HG02973 (cell line): ENCODE data around the gene EZH2.

Experiments used
- ATAC-seq: cut with Tn5 transposase; IDR thresholded peaks from one replicate; pipeline ENCODE4 v1.9.1; 2021; ENCODE audit warnings: moderate library complexity; ENCODE audit not compliant: unreplicated experiment

Gene EZH2

DNA sequence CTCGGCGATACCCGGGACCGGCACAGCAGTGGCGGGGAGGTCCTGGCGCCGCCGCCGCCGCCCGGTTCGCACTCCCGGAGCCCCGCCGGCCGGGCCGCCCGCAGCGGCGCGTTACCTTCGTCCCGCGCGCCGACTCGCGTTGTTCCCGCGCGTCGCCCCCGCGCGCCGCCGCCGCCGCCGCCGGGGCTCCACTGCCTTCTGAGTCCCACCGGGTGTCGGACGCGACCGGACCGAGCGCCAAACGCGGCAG lies at the start of gene EZH2:
Gene EZH2 (minus strand): TSS at position 243 of the 250 bp plus-strand sequence. CDS start 36,993 bp downstream, outside the sequence.
- ATAC-seq: no peak

DNA sequence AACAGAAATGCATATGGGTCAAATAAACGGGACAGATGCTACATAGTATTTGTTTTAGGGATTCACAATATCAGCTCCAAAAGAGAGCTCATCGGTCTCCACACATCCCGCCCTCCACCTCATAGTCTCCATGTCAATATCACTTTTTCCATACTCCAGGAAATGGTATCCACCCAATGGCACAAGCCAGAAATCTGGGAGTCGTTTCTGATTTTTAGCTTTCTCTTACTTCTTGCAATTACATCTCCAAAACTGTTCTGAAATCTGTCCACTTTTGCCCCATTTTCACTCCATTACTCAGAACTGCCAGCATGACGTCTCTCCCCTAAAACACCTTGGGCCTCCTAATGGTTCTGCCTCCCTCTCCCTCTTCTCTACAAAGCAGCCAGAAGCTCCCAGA lies 47.4 kb upstream of the EZH2 start:
- no peak for ATAC-seq

DNA sequence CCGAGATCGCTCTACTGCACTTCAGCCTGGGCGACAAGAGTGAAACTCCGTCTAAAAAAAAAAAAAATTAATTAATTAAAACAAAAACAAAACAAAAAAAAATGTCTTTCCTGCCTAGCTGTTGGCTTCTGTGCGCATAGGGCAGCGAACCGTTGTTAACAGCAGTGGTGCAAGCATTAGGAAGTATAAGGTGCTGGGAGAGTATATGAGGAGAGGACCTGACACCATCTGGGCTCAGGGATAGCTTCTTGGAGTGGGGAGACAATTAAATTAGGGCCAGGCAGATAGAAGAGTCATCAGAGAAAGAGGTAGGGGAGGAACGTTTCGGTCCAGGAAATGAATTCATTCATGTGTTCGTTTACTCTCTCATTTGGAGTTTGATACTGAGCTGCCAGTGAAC lies 46.2 kb upstream of the EZH2 start:
- ATAC-seq: no peak

DNA sequence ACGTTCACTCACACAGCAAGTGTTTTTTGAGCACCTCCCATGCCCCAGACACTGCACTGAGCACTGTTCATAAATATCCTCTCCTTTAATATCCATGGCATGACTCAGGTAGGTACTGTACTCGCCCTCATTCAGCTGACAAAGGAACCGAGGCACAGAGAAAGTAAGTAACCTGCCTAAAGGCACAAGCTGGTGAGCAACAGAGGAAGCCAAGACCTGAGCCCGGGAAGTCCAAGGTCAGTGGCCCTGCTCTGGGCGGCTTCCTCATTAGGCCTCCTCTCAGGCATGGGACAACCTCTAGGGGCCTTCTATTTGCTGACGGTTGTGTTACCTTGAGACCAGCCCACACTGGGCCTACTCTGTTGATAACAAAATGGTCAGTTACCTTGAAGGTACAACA lies 45.1 kb upstream of the EZH2 start:
- ATAC-seq: no peak

DNA sequence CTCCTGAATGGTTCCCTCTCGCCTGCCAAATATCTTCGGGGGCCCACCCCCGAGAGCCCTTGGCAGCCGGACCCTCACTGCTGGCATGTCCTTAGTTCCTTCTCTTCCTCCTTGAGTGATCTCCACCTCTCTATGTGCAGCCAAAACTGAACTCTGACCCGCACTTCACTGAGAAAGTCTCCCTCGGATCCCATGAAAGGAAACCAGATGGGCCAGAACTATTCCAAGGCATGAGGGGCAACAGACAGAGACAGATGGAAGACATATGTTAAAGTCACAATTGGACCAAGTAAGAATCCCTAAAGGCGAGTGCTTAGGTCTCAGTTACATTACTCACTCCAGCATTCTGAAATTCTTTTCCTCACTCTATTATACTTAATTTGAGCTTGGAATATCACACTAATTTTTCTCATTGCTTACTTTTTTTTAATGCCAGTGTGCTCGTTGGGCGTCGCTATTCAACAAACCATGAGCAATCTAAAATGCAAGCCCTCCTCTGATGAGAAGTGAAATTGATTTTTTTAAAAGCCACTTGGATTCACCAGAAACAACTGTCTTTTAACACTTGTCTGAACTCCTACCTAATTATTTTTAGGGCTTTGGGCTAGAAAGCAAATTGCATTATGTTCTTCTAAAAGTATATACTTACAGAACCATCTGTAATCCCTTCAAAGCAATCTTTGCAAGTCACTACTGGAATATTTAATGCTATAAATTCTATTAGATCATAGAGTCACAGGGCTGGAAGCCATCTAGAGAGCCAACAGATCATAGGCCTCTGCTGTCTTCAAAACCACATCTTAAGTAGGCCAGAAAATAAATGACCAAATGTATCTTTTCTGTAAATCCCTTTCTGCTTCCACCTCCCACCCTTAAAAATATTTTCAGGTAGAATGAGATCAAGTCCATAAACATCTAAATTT lies 43.3 kb upstream of the EZH2 start:
- ATAC-seq: no peak

DNA sequence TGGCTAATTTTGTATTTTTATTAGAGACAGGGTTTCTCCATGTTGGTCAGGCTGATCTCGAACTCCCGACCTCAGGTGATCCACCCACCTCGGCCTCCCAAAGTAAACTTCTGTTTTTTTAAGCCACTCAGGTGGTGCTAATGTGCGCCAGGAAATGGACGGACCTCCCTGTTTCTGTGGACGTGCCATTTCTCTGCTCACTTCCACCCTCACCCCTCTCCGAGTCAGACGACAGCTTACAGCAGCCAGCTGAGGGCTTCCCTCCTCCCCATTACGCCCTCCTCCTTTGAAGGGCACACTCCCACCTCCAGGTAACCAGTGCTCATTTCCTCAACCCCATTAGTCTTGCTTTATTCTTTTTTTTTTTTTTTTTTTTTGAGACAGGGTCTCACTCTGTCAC lies 41.7 kb upstream of the EZH2 start:
- no peak for ATAC-seq

DNA sequence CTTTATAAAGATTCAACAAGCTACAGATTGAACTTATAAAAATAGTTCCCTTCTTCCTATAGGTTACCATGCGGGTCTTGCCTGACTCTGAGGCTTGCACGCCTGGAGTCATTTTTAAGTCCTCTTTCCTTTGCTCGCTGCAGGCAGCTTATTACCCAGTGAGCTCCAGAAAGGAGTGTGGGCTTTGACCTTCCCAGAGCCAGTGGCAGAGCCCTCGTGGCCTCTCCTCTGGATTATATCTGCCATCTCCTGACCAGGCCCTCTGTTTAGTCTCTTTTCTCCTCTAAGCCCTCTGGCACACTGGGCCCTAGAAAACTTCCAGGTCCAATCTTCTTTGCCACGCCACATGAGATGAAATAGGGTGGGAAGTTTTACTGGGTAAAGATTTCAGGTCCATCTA lies 39.9 kb upstream of the EZH2 start:
- ATAC-seq: no peak

DNA sequence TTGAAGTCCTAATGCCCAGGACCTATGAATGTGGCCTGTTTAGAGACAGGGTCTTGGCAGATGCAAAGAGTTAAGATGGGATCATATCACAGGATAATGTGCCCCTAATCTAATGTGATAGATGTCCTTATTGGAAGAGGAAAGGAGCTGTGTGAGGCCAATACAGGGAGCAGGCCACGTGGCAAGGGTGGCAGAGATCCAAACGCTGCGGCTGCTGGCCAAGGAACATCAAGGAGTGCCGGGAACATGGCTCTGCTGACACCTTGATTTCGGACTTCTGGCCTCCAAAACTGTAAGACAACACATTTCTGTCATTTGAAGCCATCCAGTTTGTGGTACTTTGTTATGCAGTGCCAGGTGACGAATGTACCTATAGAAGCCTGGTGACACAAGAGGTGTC lies 37.7 kb upstream of the EZH2 start:
- no peak for ATAC-seq

DNA sequence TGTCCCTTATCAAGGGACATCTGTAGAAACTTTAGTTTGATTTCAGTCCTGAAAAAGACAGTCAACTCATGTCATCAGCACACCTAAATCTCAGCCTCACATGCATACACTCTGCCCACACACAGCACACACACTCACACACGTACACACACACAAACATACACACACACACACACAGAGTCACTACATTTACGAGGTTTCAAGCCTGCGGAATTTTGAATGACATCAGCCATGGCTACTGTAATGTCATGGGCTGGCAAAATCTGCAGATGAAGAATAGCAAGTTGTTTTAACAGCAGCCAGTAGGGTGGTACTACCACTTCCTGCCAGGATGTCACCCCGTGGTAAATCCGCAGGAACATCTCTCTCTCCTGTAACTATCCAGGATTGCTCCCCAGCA lies 37.1 kb upstream of the EZH2 start:
- ATAC-seq: no peak

DNA sequence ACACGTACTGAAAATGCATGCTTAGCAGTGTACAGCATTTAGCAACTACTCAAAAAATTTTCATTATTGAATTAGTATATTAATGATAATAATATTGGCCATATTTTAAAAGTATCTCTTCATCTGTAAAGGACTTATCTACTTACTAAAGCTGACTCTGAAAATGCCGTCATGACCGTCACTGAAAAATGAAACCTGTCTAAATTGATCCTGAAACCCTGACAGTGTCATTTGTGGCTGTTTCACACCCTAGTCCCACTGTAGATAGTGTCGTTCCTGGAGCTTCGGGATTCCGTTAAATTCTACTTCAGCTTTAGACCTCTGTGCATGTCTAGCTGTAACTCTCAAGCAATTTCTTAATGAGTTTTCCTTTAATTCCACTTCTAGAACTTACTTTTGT lies 35.8 kb upstream of the EZH2 start:
- peak; percentile 53 for ATAC-seq

DNA sequence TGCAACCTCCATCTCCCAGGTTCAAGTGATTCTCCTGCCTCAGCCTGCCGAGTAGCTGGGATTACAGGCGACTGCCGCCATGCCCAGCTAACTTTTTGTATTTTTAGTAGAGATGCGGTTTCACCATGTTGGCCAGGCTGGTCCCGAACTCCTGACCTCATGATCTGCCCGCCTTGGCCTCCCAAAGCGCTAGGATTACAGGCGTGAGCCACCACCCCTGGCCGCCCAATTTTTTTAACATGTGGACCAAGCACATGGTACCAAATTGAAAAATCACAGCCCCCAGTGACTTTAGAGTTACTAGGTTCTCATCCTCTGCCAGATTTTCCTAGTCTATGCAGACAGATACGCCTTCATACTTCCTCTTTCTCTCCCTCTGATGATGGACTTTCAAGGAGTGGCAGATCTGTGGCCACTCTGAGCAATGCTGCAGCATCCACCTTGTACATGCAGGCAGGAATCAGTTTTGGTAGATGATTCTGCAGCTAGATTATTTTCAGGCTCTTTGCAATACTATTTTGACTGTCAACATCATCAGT lies 34.0 kb upstream of the EZH2 start:
- no peak for ATAC-seq

DNA sequence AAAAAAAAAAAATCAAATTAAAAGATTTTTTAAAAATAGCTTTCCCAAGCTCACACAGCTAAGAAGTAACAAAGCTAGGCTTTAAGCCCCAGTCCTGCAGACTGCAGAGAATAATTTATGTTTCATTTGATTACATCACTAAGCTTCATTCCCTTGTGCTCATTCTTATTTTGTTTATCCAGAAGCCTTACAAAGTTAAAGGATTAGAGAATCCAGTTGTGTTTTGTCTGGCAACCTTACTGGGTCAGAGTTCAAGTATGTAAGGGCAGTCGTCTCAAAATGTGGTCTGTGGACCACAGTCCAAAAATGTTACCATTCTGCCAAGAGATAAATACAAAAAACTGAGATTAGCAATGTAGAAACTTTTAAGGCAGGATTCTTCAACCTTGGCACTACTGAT lies 32.1 kb upstream of the EZH2 start:
- ATAC-seq: no peak

DNA sequence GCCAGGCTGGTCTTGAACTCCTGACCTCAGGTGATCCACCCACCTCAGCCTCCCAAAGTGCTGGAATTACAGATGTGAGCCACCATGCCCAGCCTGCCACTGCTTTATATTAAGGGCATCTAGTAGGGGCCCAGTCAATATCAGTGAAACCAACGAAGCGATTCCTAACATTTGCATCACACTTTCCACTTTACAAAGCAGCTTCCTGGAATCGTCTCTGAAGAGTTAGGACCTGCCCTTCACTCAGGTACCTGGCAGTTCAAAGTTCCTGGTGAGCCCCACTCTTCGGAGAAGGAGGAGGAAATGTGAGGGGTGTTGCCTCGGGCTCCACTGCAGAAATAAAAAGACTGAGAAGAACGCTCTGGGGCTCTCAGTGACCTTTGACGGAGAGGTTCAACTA lies 31.1 kb upstream of the EZH2 start:
- ATAC-seq: no peak

DNA sequence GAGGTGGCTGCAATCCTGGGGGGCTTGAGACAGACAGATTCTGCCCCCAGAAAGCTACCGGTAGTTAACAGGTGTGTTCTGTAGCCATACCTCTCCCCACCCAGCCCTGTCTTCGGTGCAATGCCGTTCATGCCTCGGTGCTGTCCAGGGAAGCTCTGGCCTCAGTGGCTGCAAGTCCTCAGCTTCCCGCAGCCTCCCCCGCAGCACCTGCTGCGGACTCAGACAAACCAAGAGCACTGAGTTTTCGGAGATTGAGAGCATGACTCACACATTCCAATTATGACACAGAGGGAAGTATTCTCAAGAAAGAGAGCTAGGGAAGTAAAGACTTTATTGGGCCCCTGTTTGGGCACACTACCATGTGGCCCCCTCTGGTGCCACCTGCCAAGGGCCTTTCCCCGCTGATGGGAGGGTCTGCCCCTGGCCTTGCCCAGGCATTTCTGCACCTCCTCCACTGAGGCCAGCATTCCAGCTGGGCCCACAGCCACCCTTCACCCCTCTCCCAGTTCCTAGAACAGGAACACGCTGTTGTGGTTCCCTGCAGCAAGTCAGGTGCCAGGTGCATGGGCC lies 30.2 kb upstream of the EZH2 start:
- ATAC-seq: peak; percentile 61

DNA sequence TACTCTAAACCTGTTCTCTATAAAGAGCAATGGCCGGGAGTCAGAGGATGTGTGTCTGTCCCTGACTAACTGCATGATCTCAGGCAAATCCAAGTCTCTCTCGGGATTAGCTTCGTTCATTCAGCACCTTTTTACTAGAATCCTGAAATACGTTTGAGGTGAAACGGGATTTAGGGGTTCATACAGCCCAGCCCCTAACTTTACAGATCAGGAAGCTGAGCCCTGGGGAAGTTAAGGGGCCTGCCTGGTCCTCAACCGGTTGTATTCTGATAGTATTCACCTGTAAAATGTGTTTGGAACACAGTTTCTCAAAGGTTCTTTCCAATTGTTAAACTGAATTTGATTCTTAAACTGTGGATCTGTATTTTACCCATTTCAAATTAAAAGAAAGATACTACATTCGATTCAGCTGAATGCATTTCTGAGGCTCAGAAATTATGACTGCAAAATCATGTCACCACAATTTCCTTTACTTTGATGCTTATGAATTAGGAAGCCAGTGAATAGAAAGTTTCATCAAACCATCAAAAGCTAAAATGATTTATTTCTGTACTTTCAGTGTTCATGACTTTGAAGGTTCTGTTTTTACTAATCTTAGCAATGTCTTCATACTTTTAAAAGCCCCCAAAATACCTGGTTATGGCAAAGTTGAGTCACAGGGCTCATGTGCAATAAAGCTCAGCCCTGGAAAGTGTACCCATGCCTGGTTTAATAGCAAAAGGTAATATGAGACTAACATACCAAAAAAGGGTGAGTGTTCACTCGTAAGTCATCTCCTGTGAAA lies 28.9 kb upstream of the EZH2 start:
- peak; percentile 51 for ATAC-seq

DNA sequence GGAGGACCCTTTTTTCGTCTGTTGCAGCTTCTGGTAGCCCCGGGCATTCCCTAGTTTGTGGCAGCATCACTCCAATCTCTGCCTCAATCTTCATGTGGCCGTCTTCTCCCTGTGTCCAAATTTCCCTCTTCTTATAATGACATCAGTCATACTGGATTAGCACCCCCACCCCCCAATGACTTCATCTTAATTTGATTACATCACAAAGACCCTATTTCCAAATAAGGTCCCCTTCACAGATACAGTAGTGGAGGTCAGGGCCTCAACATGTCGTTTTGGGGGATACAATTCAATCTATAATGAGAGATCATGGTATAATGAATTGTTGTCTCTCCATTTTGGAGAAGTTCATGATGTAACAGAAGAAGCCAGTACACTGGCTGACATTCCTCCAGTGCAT lies 28.1 kb upstream of the EZH2 start:
- no peak for ATAC-seq

DNA sequence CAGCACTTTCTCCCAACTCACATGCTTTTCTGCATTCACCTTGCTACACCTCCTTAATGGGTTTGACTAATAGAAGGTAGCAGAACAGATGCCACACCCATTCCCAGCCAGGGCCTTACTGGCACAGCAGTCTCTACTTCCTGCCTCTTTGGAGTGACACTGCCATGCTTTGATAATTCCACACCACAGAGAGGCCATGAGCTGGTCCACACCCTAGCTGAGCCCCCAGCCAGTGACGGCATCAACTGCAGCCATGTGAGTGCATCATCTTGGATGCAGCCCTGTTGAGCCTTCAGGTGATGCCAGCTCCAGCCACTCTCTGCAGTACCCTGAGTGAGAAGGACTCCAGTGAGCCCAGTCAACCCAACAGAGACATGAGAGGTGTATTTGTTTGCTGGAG lies 27.5 kb upstream of the EZH2 start:
- no peak for ATAC-seq

DNA sequence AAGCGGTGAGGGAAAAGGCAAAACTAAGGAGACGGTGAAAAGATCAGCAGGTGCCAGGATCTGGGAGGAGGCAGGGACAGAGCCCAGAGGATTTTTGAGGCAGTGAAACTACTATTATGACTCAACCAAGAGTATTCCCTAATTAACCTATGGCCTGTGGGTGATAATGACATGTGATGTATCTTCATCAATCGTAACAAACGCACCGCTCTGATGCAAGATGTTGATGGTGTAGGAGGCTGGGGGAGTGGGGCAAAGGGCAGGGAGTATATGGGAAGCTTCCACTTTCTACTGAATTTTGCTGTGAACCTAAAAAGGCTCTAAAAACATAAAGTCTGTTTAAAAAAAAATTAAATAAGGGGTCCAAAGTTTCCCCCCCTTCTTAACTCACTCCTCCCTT lies 25.5 kb upstream of the EZH2 start:
- no peak for ATAC-seq

DNA sequence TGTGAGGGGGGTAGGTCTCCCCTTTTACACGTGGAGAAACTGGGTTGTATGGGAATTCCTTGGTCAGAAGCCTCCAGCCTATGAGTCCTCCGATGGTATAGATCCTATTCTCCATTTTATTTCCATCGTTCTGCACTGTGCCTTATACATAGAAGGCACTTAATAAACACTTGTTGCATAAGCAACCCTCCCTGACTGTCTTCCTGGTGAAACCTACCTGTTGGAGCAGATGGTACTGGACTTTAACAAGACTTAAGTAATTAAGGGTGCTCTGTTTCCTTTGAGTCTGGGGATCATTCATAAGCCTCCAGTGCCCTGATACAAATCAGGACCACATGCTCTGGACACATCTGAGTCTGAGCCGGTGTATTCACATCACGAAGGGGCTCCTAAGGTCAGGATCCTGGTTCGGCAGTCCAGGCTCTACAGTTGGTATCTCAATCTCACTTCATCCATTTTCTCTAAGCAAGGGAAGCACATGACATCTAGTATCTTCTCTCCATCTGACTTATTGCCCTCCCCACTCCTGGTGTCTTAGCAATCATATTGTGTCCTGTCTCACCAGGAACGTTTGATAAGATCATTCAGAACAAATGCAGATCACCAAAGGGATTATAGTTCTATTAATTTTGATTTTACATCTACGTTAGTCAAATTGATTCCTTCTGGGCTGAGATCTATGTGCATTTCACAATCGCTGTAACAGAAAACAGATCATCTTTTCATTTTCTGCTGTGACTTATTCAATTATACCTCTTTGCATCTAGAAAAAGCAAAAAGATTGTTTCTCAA lies 22.8 kb upstream of the EZH2 start:
- ATAC-seq: no peak

DNA sequence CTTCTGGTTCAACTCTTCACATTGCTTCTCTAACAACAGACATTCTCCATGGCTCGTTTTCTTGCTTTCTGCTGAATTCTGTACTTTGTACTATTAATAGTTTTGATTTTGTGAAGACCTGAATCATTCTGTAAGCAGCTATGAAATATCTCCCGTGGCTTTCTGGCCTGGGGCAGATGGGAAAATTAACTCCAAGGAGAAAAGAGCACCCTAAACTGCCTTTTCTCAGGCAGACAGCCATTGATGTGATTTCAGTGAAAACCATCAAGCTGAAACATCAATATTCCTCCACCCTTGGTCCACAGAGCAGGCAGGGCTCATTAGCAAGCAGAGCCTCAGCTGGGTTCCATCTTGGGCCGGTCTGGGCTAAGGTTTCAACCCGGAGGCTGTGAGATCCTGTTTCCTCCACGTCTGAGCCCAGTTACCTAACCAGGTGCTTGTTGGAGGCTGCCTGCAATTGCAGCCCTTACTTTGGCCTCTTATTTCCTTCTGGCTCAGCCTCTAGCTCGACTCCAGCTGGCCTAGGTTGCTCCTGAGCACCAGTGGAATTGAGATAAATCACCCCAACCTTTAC lies 21.1 kb upstream of the EZH2 start:
- no peak for ATAC-seq

DNA sequence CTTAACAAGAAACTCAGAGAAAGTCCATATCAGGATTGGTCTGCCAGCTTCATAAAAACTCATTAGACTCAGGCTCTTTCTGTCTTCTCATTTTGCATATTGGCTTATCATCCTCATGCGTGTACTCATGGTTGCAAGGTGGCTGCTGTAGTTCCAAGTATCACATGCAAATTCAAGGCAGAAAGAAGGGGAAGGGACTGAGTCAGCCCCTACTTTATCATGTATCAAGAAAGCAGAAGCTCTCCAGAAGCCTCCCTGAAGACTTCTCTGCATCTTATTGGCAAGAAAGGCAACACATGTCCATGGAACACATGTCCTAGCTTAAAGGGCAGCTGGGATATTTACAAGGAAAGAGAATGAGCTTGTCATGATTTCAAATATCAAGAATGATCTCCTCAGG lies 19.4 kb upstream of the EZH2 start:
- no peak for ATAC-seq
